Caco-2 (cell line): ENCODE results near the gene NGLY1. TPM values are rescaled to one million over a fixed set of nuclear protein-coding genes. Genes with fewer than 3 reads are reported as not detected.

ENCODE experiments used
- BruUV-seq: library from RNA; stranded (reverse); fragments of 400-500 nt; replicated peaks from 2 replicates; lab custom pipeline; 2021; lab: Mats Ljungman, UMichigan
- CTCF ChIA-PET: fragments of 300-600 bp; sonication (Branson Sonifier 250); formaldehyde crosslinking; loops from one replicate; lab custom pipeline; 2022; ENCODE audit warnings: antibody characterized with exemption; lab: Charles Lee
- POLR2A ChIA-PET: fragments of 300-600 bp; sonication (Branson Sonifier 250); formaldehyde crosslinking; loops from one replicate; lab custom pipeline; 2022; ENCODE audit warnings: antibody characterized with exemption; lab: Charles Lee
- DNase-seq, 2 experiments: peaks; one replicate each; pipeline versions ENCODE4 v3.0.0 to v3.0.0-alpha.2; 2020 to 2022
- H3K27me3 ChIP-seq: replicated peaks from 2 replicates; pipeline ENCODE4 v1.6.0; 2011; ENCODE audit warnings: low read length; ENCODE audit not compliant: control insufficient read depth, insufficient read depth
- H3K36me3 ChIP-seq: 2 replicates; pipeline ENCODE4 v1.5.1; 2011; ENCODE audit warnings: low read length; ENCODE audit not compliant: control insufficient read depth, insufficient read depth
- H3K4me1 ChIP-seq: fragments of 250-450 bp; sonication (Bioruptor Pico); 2 replicates; pipeline ENCODE4 v1.5.1; 2020; ENCODE audit warnings: mild to moderate bottlenecking
- H3K4me3 ChIP-seq: 2 replicates; pipeline ENCODE4 v1.5.1; 2011; ENCODE audit warnings: low read depth, mild to moderate bottlenecking, control low read depth, low read length
- H3K9me3 ChIP-seq: fragments of 250-450 bp; sonication (Bioruptor Pico); 2 replicates; pipeline ENCODE4 v1.5.1; 2020; ENCODE audit warnings: mild to moderate bottlenecking, moderate library complexity
- H3K27ac Mint-ChIP-seq: one replicate; pipeline ENCODE4 v1.8.0; 2022; ENCODE audit warnings: mixed read lengths; ENCODE audit not compliant: unreplicated experiment
- H3K27me3 Mint-ChIP-seq: one replicate; pipeline ENCODE4 v1.8.0; 2022; ENCODE audit warnings: mixed read lengths; ENCODE audit not compliant: insufficient read depth, unreplicated experiment
- H3K36me3 Mint-ChIP-seq: one replicate; pipeline ENCODE4 v1.8.0; 2022; ENCODE audit warnings: mild to moderate bottlenecking, mixed read lengths; ENCODE audit not compliant: insufficient read depth, unreplicated experiment
- H3K4me1 Mint-ChIP-seq: one replicate; pipeline ENCODE4 v1.8.0; 2022; ENCODE audit warnings: low read depth, mixed read lengths; ENCODE audit not compliant: unreplicated experiment
- H3K4me3 Mint-ChIP-seq: one replicate; pipeline ENCODE4 v1.8.0; 2022; ENCODE audit warnings: mild to moderate bottlenecking, moderate library complexity, mixed read lengths; ENCODE audit not compliant: unreplicated experiment
- H3K9me3 Mint-ChIP-seq: one replicate; pipeline ENCODE4 v1.8.0; 2022; ENCODE audit warnings: mixed read lengths; ENCODE audit not compliant: unreplicated experiment
- CTCF ChIP-seq, 2 experiments: fragments of 200-600 bp in 1 of 2; IDR thresholded peaks; 1 replicate in 1 of 2; 2 replicates in 1 of 2; pipeline versions ENCODE4 v1.5.1 to v1.8.0; 2011 to 2022; ENCODE audit warnings: antibody characterized with exemption in 1 of 2, control low read depth in 1 of 2, inconsistent platforms in 1 of 2, low read depth in 1 of 2, low read length in 1 of 2, mild to moderate bottlenecking in 1 of 2, moderate library complexity in 1 of 2; ENCODE audit not compliant: insufficient read depth in 1 of 2, severe bottlenecking in 1 of 2, unreplicated experiment in 1 of 2
- intact Hi-C: fragments of 100-400 bp; cut with micrococcal nuclease; formaldehyde crosslinking; loops from one replicate; pipeline ENCODE4 v1.10.0; 2022; ENCODE audit not compliant: unreplicated experiment
- total RNA-seq: library from RNA; stranded (reverse); gene quantifications from 2 replicates; pipeline ENCODE4 v1.2.3, GENCODE V29; 2022

Gene NGLY1
- total RNA-seq, 1 experiment from 2014 or later, result 27.1 TPM

- H3K4me3 ChIP-seq, result no peak overlapping the region
- no TSS peak for BruUV-seq
- Mint-ChIP-seq H3K4me1 (peaks cover 21% of the 10 kb centered on the region), H3K36me3 (peaks cover 6% of the 10 kb centered on the region), H3K27me3 (no peaks in the 10 kb centered on the region), H3K4me3 (peak overlapping the region; percentile 56), H3K9me3 (no peaks in the 10 kb centered on the region), H3K27ac (no peak overlapping the region)
- no peak for TF ChIP-seq CTCF (IDR thresholded peaks at IDR 0.05; ENCODE audit: insufficient read depth in 1 of 2, low read depth in 1 of 2, low read length in 1 of 2, severe bottlenecking in 1 of 2, unreplicated experiment in 1 of 2)
- no peaks in the 10 kb centered on the region for H3K27me3 ChIP-seq
- DNase-seq, result no peak
- peaks cover 8% of the 10 kb centered on the region for H3K4me1 ChIP-seq
- H3K9me3 ChIP-seq, result no peaks in the 10 kb centered on the region
- no peaks in the 10 kb centered on the region for H3K36me3 ChIP-seq
- ChIA-PET POLR2A (no interaction called here), CTCF (no interaction called here)
- intact Hi-C loops, result no loop called here
Measured at GRCh38 chr3:25787689-25788088, 4.4 kb upstream of the NGLY1 start.

- DNase-seq, result no peak
- Mint-ChIP-seq H3K27me3 (no peaks in the 10 kb centered on the region), H3K4me3 (no peak overlapping the region), H3K9me3 (no peaks in the 10 kb centered on the region), H3K27ac (no peak overlapping the region), H3K36me3 (peaks cover 6% of the 10 kb centered on the region), H3K4me1 (peaks cover 21% of the 10 kb centered on the region)
- no peak for TF ChIP-seq CTCF (IDR thresholded peaks at IDR 0.05; ENCODE audit: insufficient read depth in 1 of 2, low read depth in 1 of 2, low read length in 1 of 2, severe bottlenecking in 1 of 2, unreplicated experiment in 1 of 2)
- Histone ChIP-seq H3K9me3 (no peaks in the 10 kb centered on the region), H3K27me3 (no peaks in the 10 kb centered on the region), H3K36me3 (no peaks in the 10 kb centered on the region), H3K4me3 (no peak overlapping the region), H3K4me1 (peaks cover 17% of the 10 kb centered on the region)
- CTCF ChIA-PET, result no interaction called here
- BruUV-seq, result no TSS peak
- POLR2A ChIA-PET, result no interaction called here
- intact Hi-C loops, result no loop called here
Measured at GRCh38 chr3:25785826-25786225, 2.6 kb upstream of the NGLY1 start.

DNA sequence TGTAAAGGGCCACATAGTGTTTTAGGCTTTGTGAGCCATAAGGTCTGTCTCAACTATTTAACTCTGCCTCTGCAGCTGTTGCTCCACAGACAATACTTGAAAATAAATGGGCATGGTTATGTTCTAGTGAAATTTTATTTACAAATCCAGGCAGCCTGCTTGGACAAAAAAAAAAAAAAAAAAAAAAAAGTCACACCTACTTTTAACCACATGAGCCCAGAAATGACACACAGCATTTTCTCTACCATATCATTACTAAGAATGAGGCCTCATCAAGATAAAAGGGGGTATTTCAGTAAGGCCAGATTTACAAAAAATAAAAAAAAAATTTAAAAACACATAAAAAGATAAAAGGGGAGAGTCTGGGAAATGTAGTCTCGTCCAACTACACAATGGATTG, 1.7 kb upstream of the NGLY1 start:
- H3K4me1 ChIP-seq, result peaks cover 17% of the 10 kb centered on the region
- H3K4me1 Mint-ChIP-seq, result peaks cover 21% of the 10 kb centered on the region
- no peak for TF ChIP-seq CTCF (IDR thresholded peaks at IDR 0.05; ENCODE audit: insufficient read depth in 1 of 2, low read depth in 1 of 2, low read length in 1 of 2, severe bottlenecking in 1 of 2, unreplicated experiment in 1 of 2)
- peaks cover 4% of the 10 kb centered on the region for H3K36me3 Mint-ChIP-seq
- no peak overlapping the region for H3K4me3 ChIP-seq
- H3K9me3 ChIP-seq, result no peaks in the 10 kb centered on the region
- ChIA-PET POLR2A (no interaction called here), CTCF (no interaction called here)
- no peak for DNase-seq
- H3K4me3 Mint-ChIP-seq, result no peak overlapping the region
- H3K36me3 ChIP-seq, result no peaks in the 10 kb centered on the region
- H3K27me3 ChIP-seq, result no peaks in the 10 kb centered on the region
- no peaks in the 10 kb centered on the region for H3K9me3 Mint-ChIP-seq
- BruUV-seq, result no TSS peak
- H3K27ac Mint-ChIP-seq, result no peak overlapping the region
- intact Hi-C loops, result no loop called here
- no peaks in the 10 kb centered on the region for H3K27me3 Mint-ChIP-seq
